ENCODE measurements around the gene AP2A1. TPM values are rescaled to one million over a fixed set of nuclear protein-coding genes. Genes with fewer than 3 reads are reported as not detected.
A peak's percentile ranks its signal among the peaks of the same experiment; 100 is the strongest.

The AP2A1 gene
- total and polyA plus RNA-seq, 9 of the 15 experiments (the other 6 are each of a cell fraction or from before 2014, with no cell fraction given), result 0.55 to 150 (median 31.9) TPM

GRCh38 chr19:49766007-49766929 lies 533 bp upstream of the AP2A1 start (continued):
- TF ChIP-seq SRF (CRISPR knock-in tag; IDR thresholded peaks at IDR 0.05), result peak in 1 of 2 experiments; percentile 46; a peak in 1 of 4 replicates
- TF ChIP-seq CHD4 (IDR thresholded peaks at IDR 0.05; ENCODE audit: insufficient read depth, insufficient replicate concordance, low read depth, low read length, poor library complexity, severe bottlenecking), result no peak
- TF ChIP-seq, protein P1, sequence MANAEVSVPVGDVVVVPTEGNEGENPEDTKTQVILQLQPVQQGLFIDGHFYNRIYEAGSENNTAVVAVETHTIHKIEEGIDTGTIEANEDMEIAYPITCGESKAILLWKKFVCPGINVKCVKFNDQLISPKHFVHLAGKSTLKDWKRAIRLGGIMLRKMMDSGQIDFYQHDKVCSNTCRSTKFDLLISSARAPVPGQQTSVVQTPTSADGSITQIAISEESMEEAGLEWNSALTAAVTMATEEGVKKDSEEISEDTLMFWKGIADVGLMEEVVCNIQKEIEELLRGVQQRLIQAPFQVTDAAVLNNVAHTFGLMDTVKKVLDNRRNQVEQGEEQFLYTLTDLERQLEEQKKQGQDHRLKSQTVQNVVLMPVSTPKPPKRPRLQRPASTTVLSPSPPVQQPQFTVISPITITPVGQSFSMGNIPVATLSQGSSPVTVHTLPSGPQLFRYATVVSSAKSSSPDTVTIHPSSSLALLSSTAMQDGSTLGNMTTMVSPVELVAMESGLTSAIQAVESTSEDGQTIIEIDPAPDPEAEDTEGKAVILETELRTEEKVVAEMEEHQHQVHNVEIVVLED (CRISPR knock-in tag; IDR thresholded peaks at IDR 0.05), result peak; percentile 35; the same call in 1 of the 2 replicates
- TF ChIP-seq PTBP1 (IDR thresholded peaks at IDR 0.05; ENCODE audit: low read depth, low read length), result no peak
- TF ChIP-seq ZNF79 (CRISPR knock-in tag; IDR thresholded peaks at IDR 0.05; ENCODE audit: low read depth), result no peak
- peak; percentile 17; the same call in 1 of the 2 replicates for TF ChIP-seq ZBTB7A (IDR thresholded peaks at IDR 0.05; ENCODE audit: borderline replicate concordance, control insufficient read depth, low read depth, low read length)
- no peak for TF ChIP-seq FOXJ3 (CRISPR knock-in tag; IDR thresholded peaks at IDR 0.05)
- no peak for TF ChIP-seq BCLAF1 (IDR thresholded peaks at IDR 0.05; ENCODE audit: borderline replicate concordance in 1 of 2, control insufficient read depth in 1 of 2, low read depth in 2 of 2, low read length in 1 of 2)
- TF ChIP-seq ZNF507 (tag; conservative IDR thresholded peaks at IDR 0.05), result no peak
- TF ChIP-seq, protein P2, sequence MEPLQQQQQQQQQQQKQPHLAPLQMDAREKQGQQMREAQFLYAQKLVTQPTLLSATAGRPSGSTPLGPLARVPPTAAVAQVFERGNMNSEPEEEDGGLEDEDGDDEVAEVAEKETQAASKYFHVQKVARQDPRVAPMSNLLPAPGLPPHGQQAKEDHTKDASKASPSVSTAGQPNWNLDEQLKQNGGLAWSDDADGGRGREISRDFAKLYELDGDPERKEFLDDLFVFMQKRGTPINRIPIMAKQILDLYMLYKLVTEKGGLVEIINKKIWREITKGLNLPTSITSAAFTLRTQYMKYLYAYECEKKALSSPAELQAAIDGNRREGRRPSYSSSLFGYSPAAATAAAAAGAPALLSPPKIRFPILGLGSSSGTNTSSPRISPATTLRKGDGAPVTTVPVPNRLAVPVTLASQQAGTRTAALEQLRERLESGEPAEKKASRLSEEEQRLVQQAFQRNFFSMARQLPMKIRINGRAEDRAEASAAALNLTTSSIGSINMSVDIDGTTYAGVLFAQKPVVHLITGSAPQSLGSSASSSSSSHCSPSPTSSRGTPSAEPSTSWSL (CRISPR knock-in tag; IDR thresholded peaks at IDR 0.05; ENCODE audit: borderline replicate concordance), result no peak
- no peak for TF ChIP-seq NR0B1 (IDR thresholded peaks at IDR 0.05; ENCODE audit: partially characterized antibody)
- TF ChIP-seq ZBTB43 (CRISPR knock-in tag; IDR thresholded peaks at IDR 0.05), result no peak
- no peak for TF ChIP-seq SRSF3 (IDR thresholded peaks at IDR 0.05; ENCODE audit: insufficient read depth, low read length)
- TF ChIP-seq RHOXF2B (CRISPR knock-in tag; conservative IDR thresholded peaks at IDR 0.05), result no peak
